ENCODE data around the gene PNISR. TPM values are rescaled to one million over a fixed set of nuclear protein-coding genes. Genes with fewer than 3 reads are reported as not detected.

Gene PNISR
- total RNA-seq, 4 donors from 2014 or later: 20.5 to 86.1 (median 25.2) TPM

DNA sequence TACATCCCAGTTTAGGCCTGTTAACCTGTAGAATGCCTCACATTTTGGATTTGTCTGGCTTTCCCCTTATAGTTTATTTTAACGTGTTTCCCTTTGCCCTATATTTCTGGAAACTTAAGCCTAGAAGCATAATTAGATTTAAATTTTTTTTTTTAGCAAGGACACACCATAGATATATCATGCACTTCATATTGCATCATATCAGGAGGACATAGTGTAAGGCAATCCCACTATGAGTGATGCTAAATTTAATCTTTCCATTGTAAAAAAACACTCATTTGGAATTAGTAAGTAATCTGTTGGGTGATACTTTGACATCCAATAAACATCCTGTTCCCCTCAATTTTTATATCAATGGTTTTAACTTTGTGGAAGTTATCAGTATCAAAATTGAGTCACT lies 65.3 kb downstream of the PNISR start:
- intact Hi-C loops (cut with DNase I; ENCODE audit: low total_unique reads): no loop called here
- Histone ChIP-seq H3K36me3 (no peaks in the 10 kb centered on the region), H3K27me3 (peaks cover 0 to 6% (median 6%) of the 10 kb centered on the region in 3 donors), H3K27ac (no peak overlapping the region), H3K4me1 (no peaks in the 10 kb centered on the region), H3K9me3 (no peaks in the 10 kb centered on the region), H3K4me3 (no peak overlapping the region)
- no peak for TF ChIP-seq POLR2A (IDR thresholded peaks at IDR 0.05)
- TF ChIP-seq, protein P1, sequence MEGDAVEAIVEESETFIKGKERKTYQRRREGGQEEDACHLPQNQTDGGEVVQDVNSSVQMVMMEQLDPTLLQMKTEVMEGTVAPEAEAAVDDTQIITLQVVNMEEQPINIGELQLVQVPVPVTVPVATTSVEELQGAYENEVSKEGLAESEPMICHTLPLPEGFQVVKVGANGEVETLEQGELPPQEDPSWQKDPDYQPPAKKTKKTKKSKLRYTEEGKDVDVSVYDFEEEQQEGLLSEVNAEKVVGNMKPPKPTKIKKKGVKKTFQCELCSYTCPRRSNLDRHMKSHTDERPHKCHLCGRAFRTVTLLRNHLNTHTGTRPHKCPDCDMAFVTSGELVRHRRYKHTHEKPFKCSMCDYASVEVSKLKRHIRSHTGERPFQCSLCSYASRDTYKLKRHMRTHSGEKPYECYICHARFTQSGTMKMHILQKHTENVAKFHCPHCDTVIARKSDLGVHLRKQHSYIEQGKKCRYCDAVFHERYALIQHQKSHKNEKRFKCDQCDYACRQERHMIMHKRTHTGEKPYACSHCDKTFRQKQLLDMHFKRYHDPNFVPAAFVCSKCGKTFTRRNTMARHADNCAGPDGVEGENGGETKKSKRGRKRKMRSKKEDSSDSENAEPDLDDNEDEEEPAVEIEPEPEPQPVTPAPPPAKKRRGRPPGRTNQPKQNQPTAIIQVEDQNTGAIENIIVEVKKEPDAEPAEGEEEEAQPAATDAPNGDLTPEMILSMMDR (IDR thresholded peaks at IDR 0.05 in 4 of 5, conservative IDR thresholded peaks at IDR 0.05 in 1 of 5): no peak
- ATAC-seq (no peak), DNase-seq (no peak)
- in situ Hi-C loops (cut with MboI; ENCODE audit: low sequenced_read_pairs in 4 of 4): no loop called here

DNA sequence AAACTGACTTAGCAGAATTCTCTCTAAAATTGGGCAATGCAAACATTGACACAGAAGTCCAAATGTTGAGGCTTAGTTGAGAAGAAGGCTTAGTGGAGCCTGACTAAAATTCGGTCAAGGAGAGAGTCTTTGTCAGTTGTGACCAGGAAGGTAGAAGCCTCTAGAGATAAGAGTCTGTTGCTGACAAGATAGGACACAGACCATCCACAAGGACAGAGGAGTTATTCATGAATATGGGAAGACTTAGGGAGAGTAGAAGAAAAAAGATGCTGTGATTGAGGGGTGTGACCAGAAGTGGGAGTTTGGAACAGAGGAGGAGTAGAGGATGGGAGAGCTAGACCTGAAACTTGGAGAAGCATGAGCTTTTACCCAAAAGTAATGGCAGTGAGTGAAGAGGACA lies 68.5 kb downstream of the PNISR start:
- intact Hi-C loops (cut with DNase I; ENCODE audit: low total_unique reads): no loop called here
- H3K27me3 ChIP-seq: peaks cover 0 to 24% (median 10%) of the 10 kb centered on the region in 3 donors

GRCh38 chr6:99354983-99355382 lies 70.1 kb downstream of the PNISR start:
- Histone ChIP-seq H3K27ac (no peak overlapping the region), H3K27me3 (peaks cover 16 to 27% (median 25%) of the 10 kb centered on the region in 3 donors), H3K4me1 (no peaks in the 10 kb centered on the region), H3K9me3 (no peaks in the 10 kb centered on the region), H3K4me3 (no peak overlapping the region), H3K36me3 (no peaks in the 10 kb centered on the region)
- DNase-seq: no peak
- no peak for TF ChIP-seq POLR2A (IDR thresholded peaks at IDR 0.05)
- TF ChIP-seq, protein P1 (IDR thresholded peaks at IDR 0.05 in 4 of 5, conservative IDR thresholded peaks at IDR 0.05 in 1 of 5): no peak
- ATAC-seq: no peak
- intact Hi-C loops (cut with DNase I; ENCODE audit: low total_unique reads): no loop called here
- in situ Hi-C loops (cut with MboI; ENCODE audit: low sequenced_read_pairs in 4 of 4): no loop called here

More for the DNA sequence above, 68.5 kb downstream of the PNISR start:
- no peak for DNase-seq
- TF ChIP-seq POLR2A (IDR thresholded peaks at IDR 0.05): no peak
- TF ChIP-seq, protein P1 (IDR thresholded peaks at IDR 0.05 in 4 of 5, conservative IDR thresholded peaks at IDR 0.05 in 1 of 5): no peak
- Histone ChIP-seq H3K4me1 (no peaks in the 10 kb centered on the region), H3K27ac (no peak overlapping the region), H3K36me3 (no peaks in the 10 kb centered on the region), H3K9me3 (no peaks in the 10 kb centered on the region), H3K4me3 (no peak overlapping the region)
- no peak for ATAC-seq
- in situ Hi-C loops (cut with MboI; ENCODE audit: low sequenced_read_pairs in 4 of 4): no loop called here

GRCh38 chr6:99353126-99353525 lies 72.0 kb downstream of the PNISR start:
- TF ChIP-seq POLR2A (IDR thresholded peaks at IDR 0.05): no peak
- TF ChIP-seq, protein P1 (IDR thresholded peaks at IDR 0.05 in 4 of 5, conservative IDR thresholded peaks at IDR 0.05 in 1 of 5): no peak
- DNase-seq (no peak), ATAC-seq (no peak)
- Histone ChIP-seq H3K27ac (no peak overlapping the region), H3K9me3 (no peaks in the 10 kb centered on the region), H3K4me3 (no peak overlapping the region), H3K4me1 (peaks cover 0 to 5% of the 10 kb centered on the region in 2 donors), H3K27me3 (peaks cover 28 to 32% (median 29%) of the 10 kb centered on the region in 3 donors), H3K36me3 (no peaks in the 10 kb centered on the region)
- intact Hi-C loops (cut with DNase I; ENCODE audit: low total_unique reads) (no loop called here), in situ Hi-C loops (cut with MboI; ENCODE audit: low sequenced_read_pairs in 4 of 4) (no loop called here)

DNA sequence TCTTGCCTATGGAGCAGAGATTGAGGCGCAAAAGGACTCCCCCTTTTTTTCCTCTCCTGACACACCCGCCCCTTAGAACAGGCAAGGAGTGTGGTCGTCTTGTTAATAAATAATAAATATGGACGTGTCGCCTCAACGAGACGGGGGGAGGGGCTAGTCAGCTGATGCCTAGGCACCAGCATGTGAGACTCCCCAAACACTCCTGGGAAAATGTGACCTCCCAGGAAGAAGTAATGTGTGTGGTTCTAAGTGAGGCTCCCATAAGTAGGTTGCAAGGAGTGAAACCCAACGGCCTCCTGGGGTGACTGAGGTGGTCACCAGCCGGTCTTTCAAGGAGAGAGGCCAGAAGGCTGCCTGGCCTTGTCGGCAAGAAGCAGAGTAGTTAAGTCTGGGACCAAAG lies 74.5 kb downstream of the PNISR start:
- Histone ChIP-seq H3K36me3 (no peaks in the 10 kb centered on the region), H3K9me3 (no peaks in the 10 kb centered on the region), H3K4me1 (peaks cover 0 to 5% of the 10 kb centered on the region in 2 donors), H3K27ac (no peak overlapping the region), H3K4me3 (no peak overlapping the region), H3K27me3 (peaks cover 29 to 38% (median 30%) of the 10 kb centered on the region in 3 donors)
- TF ChIP-seq POLR2A (IDR thresholded peaks at IDR 0.05): no peak
- TF ChIP-seq, protein P1 (IDR thresholded peaks at IDR 0.05 in 4 of 5, conservative IDR thresholded peaks at IDR 0.05 in 1 of 5): no peak
- ATAC-seq: no peak
- DNase-seq: no peak
- in situ Hi-C loops (cut with MboI; ENCODE audit: low sequenced_read_pairs in 4 of 4): no loop called here
- intact Hi-C loops (cut with DNase I; ENCODE audit: low total_unique reads): no loop called here

Measured in gastrocnemius medialis (tissue), 4 donors.